ENCODE measurements around the gene RBMS1.

- TF ChIP-seq CTCF (IDR thresholded peaks at IDR 0.05; ENCODE audit: low read depth, low read length, missing input control) (no peak), TAF1 (conservative IDR thresholded peaks at IDR 0.05) (no peak), EGR1 (IDR thresholded peaks at IDR 0.05; ENCODE audit: low read depth in 2 of 2) (no peak)
These were observed 166.8 kb downstream of the RBMS1 start for GRCh38 chr2:160326786-160327185.
